ENCODE results near the gene DLG5.

DLG5 gene

DNA sequence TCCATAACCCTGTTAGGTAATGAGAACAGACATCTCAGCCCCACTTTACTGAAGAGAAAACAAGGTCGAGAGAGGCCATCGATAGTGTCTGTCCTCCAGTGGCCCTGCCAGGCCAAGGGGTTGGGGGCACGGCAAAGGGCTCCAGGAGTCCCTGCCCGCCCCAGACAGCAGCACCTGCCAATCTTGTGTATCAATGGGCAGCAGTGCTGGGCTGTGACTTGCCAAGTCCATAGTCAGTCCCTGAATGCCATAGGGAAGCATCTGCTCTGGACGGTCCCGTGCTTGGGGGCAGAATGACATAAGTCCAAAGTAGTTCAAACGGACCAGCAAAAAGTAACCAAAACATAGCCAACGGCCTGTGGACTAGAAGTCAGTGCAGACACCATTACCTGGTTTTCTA lies 33.2 kb downstream of the DLG5 start:
- ChIA-PET CTCF (no interaction called here), POLR2A (no interaction called here)
- TF ChIP-seq CTCF (IDR thresholded peaks at IDR 0.05; ENCODE audit: insufficient read depth, low read length, missing control alignments): no peak
- H3K4me3 ChIP-seq (ENCODE audit: low read depth, low read length): no peak overlapping the region
- DNase-seq (ENCODE audit: low read depth, low spot score): no peak

DNA sequence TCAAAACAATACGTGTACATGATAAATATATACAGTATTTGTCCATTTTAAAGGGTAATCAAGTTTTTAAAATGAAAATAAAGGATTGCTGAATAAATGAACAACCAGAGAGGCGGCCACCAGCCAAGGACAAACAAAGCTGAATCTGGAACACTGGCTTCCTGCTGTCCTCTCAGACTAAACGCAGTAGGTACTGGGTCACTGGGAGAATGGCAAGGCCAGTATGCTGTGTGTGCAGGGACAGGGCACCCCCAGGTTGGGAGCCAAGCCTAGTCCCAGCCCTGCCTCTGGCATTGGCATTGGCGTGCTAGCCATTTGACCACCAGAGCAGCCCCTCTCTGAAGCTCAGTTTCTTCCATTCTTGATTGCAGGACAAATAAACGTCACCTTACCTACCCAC lies 33.8 kb downstream of the DLG5 start:
- TF ChIP-seq CTCF (IDR thresholded peaks at IDR 0.05; ENCODE audit: insufficient read depth, low read length, missing control alignments): no peak
- DNase-seq (ENCODE audit: low read depth, low spot score): no peak
- no peak overlapping the region for H3K4me3 ChIP-seq (ENCODE audit: low read depth, low read length)
- ChIA-PET CTCF (no interaction called here), POLR2A (no interaction called here)

GRCh38 chr10:77892021-77892739 lies 34.4 kb downstream of the DLG5 start:
- H3K4me3 ChIP-seq (ENCODE audit: low read depth, low read length): no peak overlapping the region
- no peak for TF ChIP-seq CTCF (IDR thresholded peaks at IDR 0.05; ENCODE audit: insufficient read depth, low read length, missing control alignments)
- DNase-seq (ENCODE audit: low read depth, low spot score): no peak
- ChIA-PET POLR2A (no interaction called here), CTCF (no interaction called here)

DNA sequence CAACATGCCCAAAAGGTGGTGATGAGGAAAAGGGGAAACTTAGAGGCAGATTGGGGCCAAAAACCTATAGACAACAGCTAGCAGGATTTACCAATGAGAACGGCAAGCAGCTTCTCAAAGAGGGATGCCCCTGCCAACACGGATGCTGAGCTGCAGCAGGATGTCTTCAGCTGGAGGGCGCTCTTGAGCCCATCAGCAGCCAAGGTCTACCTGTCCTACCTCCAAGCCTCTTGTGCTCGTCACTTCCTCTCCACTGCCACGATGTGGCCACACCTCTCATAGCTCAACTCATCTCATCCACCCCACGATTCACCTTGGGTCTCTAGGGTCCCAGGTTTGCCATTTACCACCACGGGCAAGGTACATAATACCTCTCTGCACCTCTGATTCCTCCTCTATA lies 36.5 kb downstream of the DLG5 start:
- ChIA-PET POLR2A (no interaction called here), CTCF (interaction anchor here (0.9 to 1.3 kb wide), 2 partner anchors 9 to 19 kb away, joined by 3 read pairs; no protein-coding TSS in a partner anchor)
- no peak for TF ChIP-seq CTCF (IDR thresholded peaks at IDR 0.05; ENCODE audit: insufficient read depth, low read length, missing control alignments)
- H3K4me3 ChIP-seq (ENCODE audit: low read depth, low read length): no peak overlapping the region
- DNase-seq (ENCODE audit: low read depth, low spot score): no peak

- POLR2A ChIA-PET: no interaction called here
- no peak overlapping the region for H3K4me3 ChIP-seq (ENCODE audit: low read depth, low read length)
- DNase-seq (ENCODE audit: low read depth, low spot score): no peak
- TF ChIP-seq CTCF (IDR thresholded peaks at IDR 0.05; ENCODE audit: insufficient read depth, low read length, missing control alignments): no peak
- CTCF ChIA-PET: interaction anchor here (0.6 to 1.3 kb wide), 2 partner anchors 10 to 22 kb away, joined by 3 read pairs; no protein-coding TSS in a partner anchor
Observed at GRCh38 chr10:77889277-77889903, 37.2 kb downstream of the DLG5 start.

- ChIA-PET POLR2A (no interaction called here), CTCF (interaction anchor here (0.6 to 1.4 kb wide), 2 partner anchors 14 to 23 kb away, joined by 3 to 4 read pairs; no protein-coding TSS in a partner anchor)
- TF ChIP-seq CTCF (IDR thresholded peaks at IDR 0.05; ENCODE audit: insufficient read depth, low read length, missing control alignments): no peak
- no peak overlapping the region for H3K4me3 ChIP-seq (ENCODE audit: low read depth, low read length)
- no peak for DNase-seq (ENCODE audit: low read depth, low spot score)
Observed at GRCh38 chr10:77888356-77888703, 38.2 kb downstream of the DLG5 start.
